ENCODE data around the gene IRS2. TPM values are rescaled to one million over a fixed set of nuclear protein-coding genes. Genes with fewer than 3 reads are reported as not detected.

The IRS2 gene
- total and polyA plus RNA-seq, 2 of the 8 experiments (the other 6 are each of a cell fraction or from before 2014, with no cell fraction given): 2.6 to 17.0 TPM

DNA sequence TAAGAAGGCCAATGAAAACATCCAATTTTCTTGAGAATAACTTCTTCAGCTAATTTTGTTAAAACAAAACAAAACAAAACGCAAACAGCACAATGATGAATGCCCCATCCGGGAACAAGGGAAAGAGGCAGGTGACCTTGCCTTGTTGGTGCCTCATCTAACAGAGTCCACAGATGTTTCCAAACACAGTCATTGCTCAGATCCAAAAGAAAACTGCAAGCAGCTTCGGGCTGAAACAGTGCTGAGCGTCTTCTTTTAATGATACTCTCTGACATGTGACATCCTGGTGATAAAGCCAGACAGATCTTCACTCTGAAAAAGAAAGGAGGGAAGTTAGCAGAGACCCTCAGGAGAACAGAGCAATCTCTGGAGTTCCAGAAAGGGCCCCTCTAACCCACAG lies 30.4 kb downstream of the IRS2 start (continued):
- TF ChIP-seq, protein P1, sequence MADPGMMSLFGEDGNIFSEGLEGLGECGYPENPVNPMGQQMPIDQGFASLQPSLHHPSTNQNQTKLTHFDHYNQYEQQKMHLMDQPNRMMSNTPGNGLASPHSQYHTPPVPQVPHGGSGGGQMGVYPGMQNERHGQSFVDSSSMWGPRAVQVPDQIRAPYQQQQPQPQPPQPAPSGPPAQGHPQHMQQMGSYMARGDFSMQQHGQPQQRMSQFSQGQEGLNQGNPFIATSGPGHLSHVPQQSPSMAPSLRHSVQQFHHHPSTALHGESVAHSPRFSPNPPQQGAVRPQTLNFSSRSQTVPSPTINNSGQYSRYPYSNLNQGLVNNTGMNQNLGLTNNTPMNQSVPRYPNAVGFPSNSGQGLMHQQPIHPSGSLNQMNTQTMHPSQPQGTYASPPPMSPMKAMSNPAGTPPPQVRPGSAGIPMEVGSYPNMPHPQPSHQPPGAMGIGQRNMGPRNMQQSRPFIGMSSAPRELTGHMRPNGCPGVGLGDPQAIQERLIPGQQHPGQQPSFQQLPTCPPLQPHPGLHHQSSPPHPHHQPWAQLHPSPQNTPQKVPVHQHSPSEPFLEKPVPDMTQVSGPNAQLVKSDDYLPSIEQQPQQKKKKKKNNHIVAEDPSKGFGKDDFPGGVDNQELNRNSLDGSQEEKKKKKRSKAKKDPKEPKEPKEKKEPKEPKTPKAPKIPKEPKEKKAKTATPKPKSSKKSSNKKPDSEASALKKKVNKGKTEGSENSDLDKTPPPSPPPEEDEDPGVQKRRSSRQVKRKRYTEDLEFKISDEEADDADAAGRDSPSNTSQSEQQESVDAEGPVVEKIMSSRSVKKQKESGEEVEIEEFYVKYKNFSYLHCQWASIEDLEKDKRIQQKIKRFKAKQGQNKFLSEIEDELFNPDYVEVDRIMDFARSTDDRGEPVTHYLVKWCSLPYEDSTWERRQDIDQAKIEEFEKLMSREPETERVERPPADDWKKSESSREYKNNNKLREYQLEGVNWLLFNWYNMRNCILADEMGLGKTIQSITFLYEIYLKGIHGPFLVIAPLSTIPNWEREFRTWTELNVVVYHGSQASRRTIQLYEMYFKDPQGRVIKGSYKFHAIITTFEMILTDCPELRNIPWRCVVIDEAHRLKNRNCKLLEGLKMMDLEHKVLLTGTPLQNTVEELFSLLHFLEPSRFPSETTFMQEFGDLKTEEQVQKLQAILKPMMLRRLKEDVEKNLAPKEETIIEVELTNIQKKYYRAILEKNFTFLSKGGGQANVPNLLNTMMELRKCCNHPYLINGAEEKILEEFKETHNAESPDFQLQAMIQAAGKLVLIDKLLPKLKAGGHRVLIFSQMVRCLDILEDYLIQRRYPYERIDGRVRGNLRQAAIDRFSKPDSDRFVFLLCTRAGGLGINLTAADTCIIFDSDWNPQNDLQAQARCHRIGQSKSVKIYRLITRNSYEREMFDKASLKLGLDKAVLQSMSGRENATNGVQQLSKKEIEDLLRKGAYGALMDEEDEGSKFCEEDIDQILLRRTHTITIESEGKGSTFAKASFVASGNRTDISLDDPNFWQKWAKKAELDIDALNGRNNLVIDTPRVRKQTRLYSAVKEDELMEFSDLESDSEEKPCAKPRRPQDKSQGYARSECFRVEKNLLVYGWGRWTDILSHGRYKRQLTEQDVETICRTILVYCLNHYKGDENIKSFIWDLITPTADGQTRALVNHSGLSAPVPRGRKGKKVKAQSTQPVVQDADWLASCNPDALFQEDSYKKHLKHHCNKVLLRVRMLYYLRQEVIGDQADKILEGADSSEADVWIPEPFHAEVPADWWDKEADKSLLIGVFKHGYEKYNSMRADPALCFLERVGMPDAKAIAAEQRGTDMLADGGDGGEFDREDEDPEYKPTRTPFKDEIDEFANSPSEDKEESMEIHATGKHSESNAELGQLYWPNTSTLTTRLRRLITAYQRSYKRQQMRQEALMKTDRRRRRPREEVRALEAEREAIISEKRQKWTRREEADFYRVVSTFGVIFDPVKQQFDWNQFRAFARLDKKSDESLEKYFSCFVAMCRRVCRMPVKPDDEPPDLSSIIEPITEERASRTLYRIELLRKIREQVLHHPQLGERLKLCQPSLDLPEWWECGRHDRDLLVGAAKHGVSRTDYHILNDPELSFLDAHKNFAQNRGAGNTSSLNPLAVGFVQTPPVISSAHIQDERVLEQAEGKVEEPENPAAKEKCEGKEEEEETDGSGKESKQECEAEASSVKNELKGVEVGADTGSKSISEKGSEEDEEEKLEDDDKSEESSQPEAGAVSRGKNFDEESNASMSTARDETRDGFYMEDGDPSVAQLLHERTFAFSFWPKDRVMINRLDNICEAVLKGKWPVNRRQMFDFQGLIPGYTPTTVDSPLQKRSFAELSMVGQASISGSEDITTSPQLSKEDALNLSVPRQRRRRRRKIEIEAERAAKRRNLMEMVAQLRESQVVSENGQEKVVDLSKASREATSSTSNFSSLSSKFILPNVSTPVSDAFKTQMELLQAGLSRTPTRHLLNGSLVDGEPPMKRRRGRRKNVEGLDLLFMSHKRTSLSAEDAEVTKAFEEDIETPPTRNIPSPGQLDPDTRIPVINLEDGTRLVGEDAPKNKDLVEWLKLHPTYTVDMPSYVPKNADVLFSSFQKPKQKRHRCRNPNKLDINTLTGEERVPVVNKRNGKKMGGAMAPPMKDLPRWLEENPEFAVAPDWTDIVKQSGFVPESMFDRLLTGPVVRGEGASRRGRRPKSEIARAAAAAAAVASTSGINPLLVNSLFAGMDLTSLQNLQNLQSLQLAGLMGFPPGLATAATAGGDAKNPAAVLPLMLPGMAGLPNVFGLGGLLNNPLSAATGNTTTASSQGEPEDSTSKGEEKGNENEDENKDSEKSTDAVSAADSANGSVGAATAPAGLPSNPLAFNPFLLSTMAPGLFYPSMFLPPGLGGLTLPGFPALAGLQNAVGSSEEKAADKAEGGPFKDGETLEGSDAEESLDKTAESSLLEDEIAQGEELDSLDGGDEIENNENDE (IDR thresholded peaks at IDR 0.05; ENCODE audit: insufficient replicate concordance, low read length): no peak
- TF ChIP-seq POLR2A (IDR thresholded peaks at IDR 0.05; ENCODE audit: control extremely low read depth in 1 of 2, low read depth in 2 of 2, low read length in 2 of 2) (no peak), NANOG (IDR thresholded peaks at IDR 0.05; ENCODE audit: insufficient read depth, low read depth, low read length, poor library complexity, severe bottlenecking) (no peak), RAD21 (IDR thresholded peaks at IDR 0.05 in 1 of 2, conservative IDR thresholded peaks at IDR 0.05 in 1 of 2; ENCODE audit: low read depth in 2 of 2, low read length in 2 of 2) (no peak), KDM1A (IDR thresholded peaks at IDR 0.05; ENCODE audit: borderline replicate concordance, low read length) (no peak), GTF2F1 (IDR thresholded peaks at IDR 0.05; ENCODE audit: borderline replicate concordance, low read depth, low read length) (no peak), CTBP2 (IDR thresholded peaks at IDR 0.05; ENCODE audit: borderline replicate concordance, insufficient read depth, insufficient read length, low read length) (no peak), SIX5 (IDR thresholded peaks at IDR 0.05; ENCODE audit: low read depth, low read length) (no peak), YY1 (IDR thresholded peaks at IDR 0.05; ENCODE audit: low read depth, low read length) (no peak), RNF2 (IDR thresholded peaks at IDR 0.05; ENCODE audit: borderline replicate concordance, low read depth, low read length, missing control alignments, poor library complexity, severe bottlenecking) (no peak), EZH2 (IDR thresholded peaks at IDR 0.05; ENCODE audit: low read depth, low read length, severe bottlenecking) (no peak)

All from H1 (cell line).